GM23338 (cell line): ENCODE data around the gene PNPLA2. TPM values are rescaled to one million over a fixed set of nuclear protein-coding genes. Genes with fewer than 3 reads are reported as not detected.

Experiments
- ATAC-seq: fragments of 200-7000 bp; cut with Tn5 transposase; 3 replicates; pipeline ENCODE4 v1.9.1; 2020
- DNase-seq: peaks from one replicate; pipeline ENCODE4 v3.0.0-alpha.2; 2015; ENCODE audit warnings: low spot score
- H2AFZ ChIP-seq: fragments of 200-600 bp; sonication (generic); 2 replicates; pipeline ENCODE4 v1.8.0; 2016; ENCODE audit warnings: antibody characterized with exemption, mild to moderate bottlenecking, moderate library complexity
- H3F3A ChIP-seq: fragments of 200-600 bp; sonication (generic); replicated peaks from 2 replicates; pipeline ENCODE4 v1.8.0; 2017; ENCODE audit warnings: antibody characterized with exemption, mixed run types, low read depth
- H3K27ac ChIP-seq: fragments of 200-600 bp; sonication (generic); 2 replicates; pipeline ENCODE4 v1.6.1; 2016; ENCODE audit warnings: low read depth
- H3K27me3 ChIP-seq: fragments of 200-600 bp; sonication (generic); 2 replicates; pipeline ENCODE4 v1.8.0; 2016; ENCODE audit warnings: mild to moderate bottlenecking, mixed run types, moderate library complexity; ENCODE audit not compliant: insufficient read depth
- H3K36me3 ChIP-seq: fragments of 200-600 bp; sonication (generic); 2 replicates; pipeline ENCODE4 v1.8.0; 2016; ENCODE audit warnings: mild to moderate bottlenecking; ENCODE audit not compliant: insufficient read depth
- H3K4me1 ChIP-seq: fragments of 200-600 bp; sonication (generic); 2 replicates; pipeline ENCODE4 v1.8.0; 2016; ENCODE audit warnings: mild to moderate bottlenecking, moderate library complexity; ENCODE audit not compliant: insufficient read depth
- H3K4me2 ChIP-seq: fragments of 200-600 bp; sonication (generic); 2 replicates; pipeline ENCODE4 v1.7.1; 2017; ENCODE audit warnings: mixed run types
- H3K4me3 ChIP-seq: fragments of 200-600 bp; sonication (generic); 2 replicates; pipeline ENCODE4 v1.6.1; 2016; ENCODE audit warnings: mixed run types
- H3K79me2 ChIP-seq: fragments of 200-600 bp; sonication (generic); replicated peaks from 2 replicates; pipeline ENCODE4 v1.8.0; 2017; ENCODE audit warnings: mild to moderate bottlenecking; ENCODE audit not compliant: insufficient read depth
- H3K9me2 ChIP-seq: fragments of 200-600 bp; sonication (generic); 2 replicates; pipeline ENCODE4 v1.8.0; 2017; ENCODE audit not compliant: insufficient read depth
- H4K20me1 ChIP-seq: fragments of 200-600 bp; sonication (generic); replicated peaks from 2 replicates; pipeline ENCODE4 v1.8.0; 2017; ENCODE audit warnings: mild to moderate bottlenecking; ENCODE audit not compliant: insufficient read depth
- H3K27ac Mint-ChIP-seq: 2 replicates; pipeline ENCODE4 v1.8.0; 2020; ENCODE audit warnings: inconsistent platforms, mild to moderate bottlenecking, moderate library complexity, mixed read lengths
- H3K27me3 Mint-ChIP-seq: 3 replicates; pipeline ENCODE4 v1.8.0; 2022; ENCODE audit warnings: low read depth, mild to moderate bottlenecking, moderate library complexity, mixed read lengths, inconsistent platforms; ENCODE audit not compliant: insufficient read depth, poor library complexity
- H3K36me3 Mint-ChIP-seq: 3 replicates; pipeline ENCODE4 v1.8.0; 2021; ENCODE audit warnings: low read depth, mild to moderate bottlenecking, inconsistent platforms, moderate library complexity, mixed read lengths
- H3K4me1 Mint-ChIP-seq: 3 replicates; pipeline ENCODE4 v1.8.0; 2020; ENCODE audit warnings: mild to moderate bottlenecking, inconsistent platforms, mixed read lengths
- H3K4me3 Mint-ChIP-seq: 3 replicates; pipeline ENCODE4 v1.8.0; 2021; ENCODE audit warnings: moderate library complexity, mild to moderate bottlenecking, inconsistent platforms, mixed read lengths
- H3K9me3 Mint-ChIP-seq: 3 replicates; pipeline ENCODE4 v1.8.0; 2020; ENCODE audit warnings: moderate library complexity, mild to moderate bottlenecking, inconsistent platforms, mixed read lengths
- CTCF ChIP-seq, 2 experiments: fragments of 200-600 bp in 1 of 2; sonication (generic) in 1 of 2; conservative IDR thresholded peaks; 2 replicates each; pipeline versions ENCODE4 v1.5.1 to v1.6.1; 2016 to 2017; ENCODE audit warnings: antibody characterized with exemption in 2 of 2, low read depth in 2 of 2, mild to moderate bottlenecking in 2 of 2, moderate library complexity in 1 of 2
- EZH2phosphoT487 ChIP-seq: fragments of 200-600 bp; sonication (generic); IDR thresholded peaks from one replicate; pipeline ENCODE4 v1.8.1; 2018; ENCODE audit warnings: antibody characterized with exemption; ENCODE audit not compliant: unreplicated experiment
- JUNB ChIP-seq: IDR thresholded peaks from one replicate; pipeline ENCODE4 v1.6.1; 2016; ENCODE audit warnings: antibody characterized with exemption; ENCODE audit not compliant: unreplicated experiment
- NANOG ChIP-seq: IDR thresholded peaks from 2 replicates; pipeline ENCODE4 v1.6.1; 2016; ENCODE audit warnings: antibody characterized with exemption, borderline replicate concordance
- POLR2AphosphoS5 ChIP-seq: IDR thresholded peaks from 2 replicates; pipeline ENCODE4 v1.6.1; 2016; ENCODE audit warnings: antibody characterized with exemption, low read depth
- polyA plus RNA-seq: library from polyadenylated mRNA; unstranded; fragments of >200 nt; fragmentation: Nextera tagmentation; extraction: Ambion mirVana; gene quantifications from 2 replicates; pipeline ENCODE4 v1.2.1, GENCODE V29; 2016
- total RNA-seq: library from RNA; depleted of rRNA; stranded (reverse); fragments of >200 nt; shearing (Covaris generic); gene quantifications from 2 replicates; pipeline ENCODE4 v1.2.3, GENCODE V29; 2014
- TF ChIP-seq, protein P1 (sequence below): IDR thresholded peaks from one replicate; pipeline ENCODE4 v1.6.1; 2018; ENCODE audit warnings: antibody characterized with exemption; ENCODE audit not compliant: unreplicated experiment

PNPLA2 gene
- total and polyA plus RNA-seq, 2 experiments from 2014 or later, result 31.1 to 45.6 TPM

DNA sequence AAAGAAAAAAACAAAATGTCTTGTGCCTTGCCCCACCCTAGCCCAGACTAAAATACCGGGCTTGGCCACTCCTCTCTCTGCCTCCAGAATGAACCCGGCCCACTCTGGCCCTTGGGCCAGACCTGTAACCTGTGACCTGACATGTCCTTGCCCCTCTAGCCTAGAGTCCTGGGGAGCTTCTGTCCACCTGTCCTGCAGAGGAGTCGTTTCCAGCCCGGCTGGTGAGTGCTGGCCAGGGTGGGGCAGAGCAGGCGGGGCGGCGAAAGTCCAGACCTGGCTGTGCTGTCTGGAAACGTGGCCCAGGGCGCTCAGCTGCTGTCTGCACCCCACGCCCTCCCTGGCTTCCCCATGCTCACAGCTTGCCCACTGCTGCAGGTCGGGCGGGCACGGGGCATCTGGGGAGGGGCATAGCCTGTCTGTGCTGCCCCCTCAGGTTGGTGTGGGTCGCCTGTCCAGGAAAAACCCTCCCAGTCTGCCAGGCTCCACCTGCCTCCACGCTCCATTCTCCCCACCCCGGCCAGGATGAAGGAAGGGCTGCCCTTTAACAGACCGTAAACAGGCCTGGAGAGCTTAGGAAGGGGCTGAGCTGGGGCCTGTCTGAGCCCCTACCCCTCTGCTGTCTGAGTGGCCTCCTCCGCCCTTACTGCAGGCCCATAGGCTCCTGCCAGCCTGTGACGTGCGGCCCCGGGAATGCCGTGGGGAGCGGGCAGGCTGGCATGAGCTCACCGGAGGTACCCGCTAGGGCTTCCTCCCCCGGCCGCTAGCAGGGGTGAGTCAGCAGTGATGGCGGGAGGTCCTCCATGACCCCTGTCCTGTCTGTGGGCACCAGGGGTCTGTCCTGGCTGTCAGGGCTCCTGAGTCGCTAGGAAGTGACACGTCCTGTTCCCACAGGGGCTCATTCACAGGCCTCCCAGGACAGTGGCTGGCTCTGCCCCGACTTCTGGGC is 15.9 kb downstream of the PNPLA2 start:
- Histone ChIP-seq H3K27ac (no peak overlapping the region), H3K4me3 (peak overlapping the region; percentile 89; the same call in 1 of the 2 replicates), H4K20me1 (peaks cover 16% of the 10 kb centered on the region; the same call in 1 of the 2 replicates), H3K4me1 (peaks cover 14% of the 10 kb centered on the region), H3K36me3 (peaks cover 3% of the 10 kb centered on the region; the same call in 1 of the 2 replicates), H3F3A (peaks cover 23% of the 10 kb centered on the region), H3K79me2 (0 out of 2 replicates have a peak, but pooled peaks cover 5% of the 10 kb centered on the region), H3K9me2 (no peaks in the 10 kb centered on the region), H2AFZ (no peak overlapping the region), H3K4me2 (peak overlapping the region; percentile 93), H3K27me3 (peaks cover 22% of the 10 kb centered on the region)
- H3K27me3 Mint-ChIP-seq, result peaks cover 41% of the 10 kb centered on the region
- H3K9me3 Mint-ChIP-seq, result no peaks in the 10 kb centered on the region
- DNase-seq, result no peak
- no peak for ATAC-seq
- peak overlapping the region; percentile 73; the same call in 2 of the 3 replicates for H3K4me3 Mint-ChIP-seq
- peaks cover 20% of the 10 kb centered on the region; the same call in 2 of the 3 replicates for H3K36me3 Mint-ChIP-seq
- H3K27ac Mint-ChIP-seq, result no peak overlapping the region
- TF ChIP-seq NANOG, result no peak
- TF ChIP-seq POLR2AphosphoS5, result peak; percentile 27; the same call in 1 of the 2 replicates
- peaks cover 26% of the 10 kb centered on the region for H3K4me1 Mint-ChIP-seq

DNA sequence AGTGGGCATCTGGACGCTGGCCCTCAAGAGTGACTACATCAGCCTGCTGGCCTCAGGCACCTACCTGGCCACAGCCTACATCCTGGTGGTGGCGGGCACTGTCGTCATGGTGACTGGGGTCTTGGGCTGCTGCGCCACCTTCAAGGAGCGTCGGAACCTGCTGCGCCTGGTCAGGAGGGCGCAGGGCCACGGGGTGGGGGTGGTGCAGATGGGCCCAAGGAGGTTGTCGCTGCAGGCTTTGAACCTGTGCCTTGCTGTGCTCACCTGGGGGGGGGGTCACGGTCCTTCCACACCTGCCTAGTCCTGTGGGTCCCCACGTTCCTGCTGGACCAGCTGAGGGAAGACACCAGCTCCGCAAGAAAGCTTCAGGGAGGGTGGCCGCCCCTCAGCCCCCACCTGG is 17.6 kb downstream of the PNPLA2 start:
- no peak overlapping the region for H3K4me3 Mint-ChIP-seq
- H3K9me2 ChIP-seq, result no peaks in the 10 kb centered on the region
- peaks cover 35% of the 10 kb centered on the region for H3K4me1 Mint-ChIP-seq
- peaks cover 11% of the 10 kb centered on the region for H3K27me3 ChIP-seq
- H3K27ac ChIP-seq, result no peak overlapping the region
- TF ChIP-seq EZH2phosphoT487, result no peak
- no peak for TF ChIP-seq NANOG
- TF ChIP-seq, protein P1, sequence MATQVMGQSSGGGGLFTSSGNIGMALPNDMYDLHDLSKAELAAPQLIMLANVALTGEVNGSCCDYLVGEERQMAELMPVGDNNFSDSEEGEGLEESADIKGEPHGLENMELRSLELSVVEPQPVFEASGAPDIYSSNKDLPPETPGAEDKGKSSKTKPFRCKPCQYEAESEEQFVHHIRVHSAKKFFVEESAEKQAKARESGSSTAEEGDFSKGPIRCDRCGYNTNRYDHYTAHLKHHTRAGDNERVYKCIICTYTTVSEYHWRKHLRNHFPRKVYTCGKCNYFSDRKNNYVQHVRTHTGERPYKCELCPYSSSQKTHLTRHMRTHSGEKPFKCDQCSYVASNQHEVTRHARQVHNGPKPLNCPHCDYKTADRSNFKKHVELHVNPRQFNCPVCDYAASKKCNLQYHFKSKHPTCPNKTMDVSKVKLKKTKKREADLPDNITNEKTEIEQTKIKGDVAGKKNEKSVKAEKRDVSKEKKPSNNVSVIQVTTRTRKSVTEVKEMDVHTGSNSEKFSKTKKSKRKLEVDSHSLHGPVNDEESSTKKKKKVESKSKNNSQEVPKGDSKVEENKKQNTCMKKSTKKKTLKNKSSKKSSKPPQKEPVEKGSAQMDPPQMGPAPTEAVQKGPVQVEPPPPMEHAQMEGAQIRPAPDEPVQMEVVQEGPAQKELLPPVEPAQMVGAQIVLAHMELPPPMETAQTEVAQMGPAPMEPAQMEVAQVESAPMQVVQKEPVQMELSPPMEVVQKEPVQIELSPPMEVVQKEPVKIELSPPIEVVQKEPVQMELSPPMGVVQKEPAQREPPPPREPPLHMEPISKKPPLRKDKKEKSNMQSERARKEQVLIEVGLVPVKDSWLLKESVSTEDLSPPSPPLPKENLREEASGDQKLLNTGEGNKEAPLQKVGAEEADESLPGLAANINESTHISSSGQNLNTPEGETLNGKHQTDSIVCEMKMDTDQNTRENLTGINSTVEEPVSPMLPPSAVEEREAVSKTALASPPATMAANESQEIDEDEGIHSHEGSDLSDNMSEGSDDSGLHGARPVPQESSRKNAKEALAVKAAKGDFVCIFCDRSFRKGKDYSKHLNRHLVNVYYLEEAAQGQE, result no peak
- TF ChIP-seq CTCF (conservative IDR thresholded peaks at IDR 0.05; ENCODE audit: low read depth in 2 of 2), result no peak
- TF ChIP-seq JUNB, result no peak
- H3K27me3 Mint-ChIP-seq, result peaks cover 39% of the 10 kb centered on the region
- H3K4me3 ChIP-seq, result no peak overlapping the region
- H3K4me1 ChIP-seq, result peaks cover 21% of the 10 kb centered on the region
- H3K4me2 ChIP-seq, result no peak overlapping the region
- DNase-seq (no peak), ATAC-seq (no peak)
- peaks cover 36% of the 10 kb centered on the region for H3K36me3 Mint-ChIP-seq
- peaks cover 33% of the 10 kb centered on the region for H3F3A ChIP-seq
- H3K27ac Mint-ChIP-seq, result no peak overlapping the region
- H3K36me3 ChIP-seq, result peaks cover 6% of the 10 kb centered on the region; the same call in 1 of the 2 replicates
- peaks cover 13% of the 10 kb centered on the region for H3K79me2 ChIP-seq
- no peak overlapping the region for H2AFZ ChIP-seq
- no peaks in the 10 kb centered on the region for H3K9me3 Mint-ChIP-seq
- peaks cover 30% of the 10 kb centered on the region for H4K20me1 ChIP-seq
